GM19043 (cell line): Measurements from ENCODE around the gene EFEMP2.
A peak's percentile ranks its signal among the peaks of the same experiment; 100 is the strongest.

Source experiments
- ATAC-seq: cut with Tn5 transposase; IDR thresholded peaks from one replicate; pipeline ENCODE4 v1.9.1; 2021; ENCODE audit warnings: low read depth; ENCODE audit not compliant: unreplicated experiment

The EFEMP2 gene

GRCh38 chr11:65885808-65886536 lies 13.4 kb upstream of the EFEMP2 start:
- ATAC-seq = no peak

- ATAC-seq = no peak
These were observed 12.6 kb upstream of the EFEMP2 start for GRCh38 chr11:65885231-65885630.

GRCh38 chr11:65884716-65885092 lies 12.1 kb upstream of the EFEMP2 start:
- ATAC-seq = no peak

- no peak for ATAC-seq
These were observed 11.5 kb upstream of the EFEMP2 start for GRCh38 chr11:65883786-65884715.

GRCh38 chr11:65883058-65883761 lies 10.6 kb upstream of the EFEMP2 start:
- ATAC-seq = no peak

- no peak for ATAC-seq
These were observed 9.8 kb upstream of the EFEMP2 start for GRCh38 chr11:65882120-65883057.

- ATAC-seq = no peak
These were observed 8.3 kb upstream of the EFEMP2 start for GRCh38 chr11:65880844-65881421.

- no peak for ATAC-seq
These were observed 7.4 kb upstream of the EFEMP2 start for GRCh38 chr11:65880027-65880426.

GRCh38 chr11:65879617-65880016 lies 7.0 kb upstream of the EFEMP2 start, which contains the start of gene CTSW:
Gene CTSW (plus strand): TSS chr11:65879837. CDS start chr11:65879855, 18 bp downstream.
- no peak for ATAC-seq

GRCh38 chr11:65873318-65874156 lies 937 bp upstream of the EFEMP2 start:
- peak; percentile 72 for ATAC-seq

GRCh38 chr11:65871811-65872548 lies 620 bp downstream of the EFEMP2 start:
- ATAC-seq = no peak

GRCh38 chr11:65870706-65871681 lies 1.6 kb downstream of the EFEMP2 start:
- no peak for ATAC-seq

GRCh38 chr11:65870307-65870658 lies 2.3 kb downstream of the EFEMP2 start:
- no peak for ATAC-seq

GRCh38 chr11:65869643-65870306 lies 2.8 kb downstream of the EFEMP2 start:
- no peak for ATAC-seq

GRCh38 chr11:65868907-65869306 lies 3.7 kb downstream of the EFEMP2 start:
- no peak for ATAC-seq

- no peak for ATAC-seq
These were observed 4.4 kb downstream of the EFEMP2 start for GRCh38 chr11:65868076-65868667.
